EH (cell line): ENCODE measurements around the gene WDR82.
"Not testable (repeated sequence)": the region's sequence is repeated elsewhere in the genome, so short reads cannot be mapped to it uniquely, and the experiment has no call there.

Source experiments
- DNase-seq: peaks from one replicate; pipeline ENCODE4 v3.0.0-alpha.2; 2015; ENCODE audit warnings: low read depth

WDR82 gene

GRCh38 chr3:52288674-52289073 is 10.2 kb upstream of the WDR82 start:
- DNase-seq, result no peak

GRCh38 chr3:52286777-52287110 is 8.3 kb upstream of the WDR82 start:
- DNase-seq, result peak; percentile 38

GRCh38 chr3:52284051-52284450 is 5.6 kb upstream of the WDR82 start:
- DNase-seq, result not testable (repeated sequence)

GRCh38 chr3:52283306-52283705 is 4.9 kb upstream of the WDR82 start:
- no peak for DNase-seq

- DNase-seq, result peak; percentile 44
These were observed 3.7 kb upstream of the WDR82 start for GRCh38 chr3:52281981-52282801.

GRCh38 chr3:52280050-52280461 is 1.6 kb upstream of the WDR82 start:
- no peak for DNase-seq

GRCh38 chr3:52279596-52279995 is 1.1 kb upstream of the WDR82 start:
- DNase-seq, result no peak

- DNase-seq, result no peak
These were observed 408 bp downstream of the WDR82 start for GRCh38 chr3:52277972-52278509.

GRCh38 chr3:52277071-52277964 is 1.1 kb downstream of the WDR82 start:
- DNase-seq, result peak; percentile 71

- not testable (repeated sequence) for DNase-seq
These were observed 3.7 kb downstream of the WDR82 start for GRCh38 chr3:52274781-52275180.

- no peak for DNase-seq
These were observed 5.6 kb downstream of the WDR82 start for GRCh38 chr3:52272831-52273230.

- not testable (repeated sequence) for DNase-seq
These were observed 6.3 kb downstream of the WDR82 start for GRCh38 chr3:52272172-52272571.

- DNase-seq, result peak; percentile 69
These were observed 8.1 kb downstream of the WDR82 start for GRCh38 chr3:52270252-52270754.

GRCh38 chr3:52269776-52270175 is 8.7 kb downstream of the WDR82 start:
- DNase-seq, result no peak

- DNase-seq, result no peak
These were observed 10.4 kb downstream of the WDR82 start for GRCh38 chr3:52268036-52268435.

GRCh38 chr3:52265387-52265786 is 13.1 kb downstream of the WDR82 start:
- DNase-seq, result no peak

GRCh38 chr3:52262447-52262846 is 16.0 kb downstream of the WDR82 start:
- no peak for DNase-seq

- no peak for DNase-seq
These were observed 19.0 kb downstream of the WDR82 start for GRCh38 chr3:52259448-52259847.

GRCh38 chr3:52259035-52259434 is 19.4 kb downstream of the WDR82 start:
- DNase-seq, result no peak

- no peak for DNase-seq
These were observed 20.5 kb downstream of the WDR82 start for GRCh38 chr3:52257911-52258310.

GRCh38 chr3:52256622-52257021 is 21.8 kb downstream of the WDR82 start:
- no peak for DNase-seq

- no peak for DNase-seq
These were observed 22.3 kb downstream of the WDR82 start for GRCh38 chr3:52256159-52256558.

- DNase-seq, result no peak
These were observed 23.8 kb downstream of the WDR82 start for GRCh38 chr3:52254608-52255007.
